GM08714 (cell line): Measurements from ENCODE around the gene HLA-DPA1.
A peak's percentile ranks its signal among the peaks of the same experiment; 100 is the strongest.

Source experiments
- H3K4me3 ChIP-seq: fragments of 200-500 bp; sonication (Bioruptor generic); 2 replicates; pipeline ENCODE4 v1.5.1; 2014; ENCODE audit warnings: mild to moderate bottlenecking, low read length, inconsistent platforms
- ZNF274 ChIP-seq: IDR thresholded peaks from 2 replicates; pipeline ENCODE4 v1.6.1; 2012; ENCODE audit warnings: mild to moderate bottlenecking, low read depth, low read length

Gene HLA-DPA1

GRCh38 chr6:33024521-33024920 lies 48.9 kb downstream of the HLA-DPA1 start:
- no peak overlapping the region for H3K4me3 ChIP-seq
- no peak for TF ChIP-seq ZNF274

- no peak overlapping the region for H3K4me3 ChIP-seq
- TF ChIP-seq ZNF274: no peak
Measured at GRCh38 chr6:33023536-33023935, 49.9 kb downstream of the HLA-DPA1 start.

GRCh38 chr6:33021917-33022316 lies 51.5 kb downstream of the HLA-DPA1 start:
- TF ChIP-seq ZNF274: no peak
- no peak overlapping the region for H3K4me3 ChIP-seq

- TF ChIP-seq ZNF274: no peak
- peak overlapping the region; percentile 40; the same call in 1 of the 2 replicates for H3K4me3 ChIP-seq
Measured at GRCh38 chr6:33019372-33019771, 54.1 kb downstream of the HLA-DPA1 start.

GRCh38 chr6:33018904-33019303 lies 54.5 kb downstream of the HLA-DPA1 start:
- no peak for TF ChIP-seq ZNF274
- peak overlapping the region; percentile 40; the same call in 1 of the 2 replicates for H3K4me3 ChIP-seq

- no peak for TF ChIP-seq ZNF274
- no peak overlapping the region for H3K4me3 ChIP-seq
Measured at GRCh38 chr6:33018418-33018817, 55.0 kb downstream of the HLA-DPA1 start.

- no peak for TF ChIP-seq ZNF274
- H3K4me3 ChIP-seq: no peak overlapping the region
Measured at GRCh38 chr6:33017694-33018353, 55.6 kb downstream of the HLA-DPA1 start.

- no peak for TF ChIP-seq ZNF274
- H3K4me3 ChIP-seq: no peak overlapping the region
Measured at GRCh38 chr6:33017018-33017417, 56.4 kb downstream of the HLA-DPA1 start.

- no peak for TF ChIP-seq ZNF274
Measured at GRCh38 chr6:33015798-33016197, 57.7 kb downstream of the HLA-DPA1 start.

GRCh38 chr6:33014841-33015634 lies 58.4 kb downstream of the HLA-DPA1 start:
- TF ChIP-seq ZNF274: no peak
- no peak overlapping the region for H3K4me3 ChIP-seq

More at GRCh38 chr6:33015798-33016197, 57.7 kb downstream of the HLA-DPA1 start:
- H3K4me3 ChIP-seq: no peak overlapping the region
